Measurements from ENCODE around the gene PAPLN. TPM values are rescaled to one million over a fixed set of nuclear protein-coding genes. Genes with fewer than 3 reads are reported as not detected.

The PAPLN gene
- polyA plus RNA-seq, 1 donor, result 1.2 TPM

GRCh38 chr14:73261075-73261474, 23.8 kb downstream of the PAPLN start:
- no peak for DNase-seq (ENCODE audit: low read depth)

GRCh38 chr14:73261520-73262426, 24.5 kb downstream of the PAPLN start:
- no peak for DNase-seq (ENCODE audit: low read depth)

DNA sequence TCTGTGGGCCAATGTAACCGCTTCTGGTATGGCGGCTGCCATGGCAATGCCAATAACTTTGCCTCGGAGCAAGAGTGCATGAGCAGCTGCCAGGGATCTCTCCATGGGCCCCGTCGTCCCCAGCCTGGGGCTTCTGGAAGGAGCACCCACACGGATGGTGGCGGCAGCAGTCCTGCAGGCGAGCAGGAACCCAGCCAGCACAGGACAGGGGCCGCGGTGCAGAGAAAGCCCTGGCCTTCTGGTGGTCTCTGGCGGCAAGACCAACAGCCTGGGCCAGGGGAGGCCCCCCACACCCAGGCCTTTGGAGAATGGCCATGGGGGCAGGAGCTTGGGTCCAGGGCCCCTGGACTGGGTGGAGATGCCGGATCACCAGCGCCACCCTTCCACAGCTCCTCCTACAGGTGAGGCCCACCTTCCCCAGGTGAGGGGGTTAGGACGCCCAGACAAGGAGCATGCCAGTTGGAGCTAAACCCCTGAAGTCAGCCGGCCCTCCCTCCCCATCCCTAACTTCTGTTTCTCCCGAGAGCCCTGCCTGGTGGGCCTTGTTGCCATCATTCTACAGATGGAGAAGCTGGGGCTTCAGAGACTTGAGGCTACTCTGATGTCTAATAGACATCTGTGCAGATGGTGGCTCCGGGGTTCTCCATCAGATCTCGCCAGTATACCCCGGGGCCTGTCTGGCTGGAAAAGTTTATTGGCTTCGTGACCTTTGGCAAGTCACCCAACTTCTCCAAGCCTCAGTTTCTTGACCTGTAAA, 25.3 kb downstream of the PAPLN start:
- no peak for DNase-seq (ENCODE audit: low read depth)

- DNase-seq (ENCODE audit: low read depth), result no peak
These were observed 26.3 kb downstream of the PAPLN start for GRCh38 chr14:73263606-73264005.

- DNase-seq (ENCODE audit: low read depth), result no peak
These were observed 27.0 kb downstream of the PAPLN start for GRCh38 chr14:73264080-73264884.

GRCh38 chr14:73264885-73265720, 27.8 kb downstream of the PAPLN start:
- DNase-seq (ENCODE audit: low read depth), result no peak

GRCh38 chr14:73265721-73266046, 28.4 kb downstream of the PAPLN start:
- no peak for DNase-seq (ENCODE audit: low read depth)

DNA sequence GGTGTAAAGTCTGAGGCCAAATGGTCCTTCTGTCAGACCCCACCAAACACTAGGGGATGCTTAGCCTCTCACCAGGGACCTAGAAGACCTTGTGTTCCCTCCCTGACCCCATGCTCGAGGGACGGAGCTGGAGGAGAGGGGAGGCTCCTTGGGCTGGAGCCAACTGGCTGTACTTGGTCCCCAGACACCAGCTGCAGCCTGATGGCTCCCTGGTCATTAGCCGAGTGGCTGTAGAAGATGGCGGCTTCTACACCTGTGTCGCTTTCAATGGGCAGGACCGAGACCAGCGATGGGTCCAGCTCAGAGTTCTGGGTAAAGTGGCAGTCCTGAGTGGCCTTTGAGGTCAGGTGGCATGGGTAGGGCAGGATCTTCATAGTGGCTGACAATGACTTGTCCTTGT, 29.0 kb downstream of the PAPLN start:
- no peak for DNase-seq (ENCODE audit: low read depth)

- DNase-seq (ENCODE audit: low read depth), result no peak
These were observed 30.2 kb downstream of the PAPLN start for GRCh38 chr14:73267474-73267873.

- DNase-seq (ENCODE audit: low read depth), result no peak
These were observed 32.6 kb downstream of the PAPLN start for GRCh38 chr14:73269729-73270531.

DNA sequence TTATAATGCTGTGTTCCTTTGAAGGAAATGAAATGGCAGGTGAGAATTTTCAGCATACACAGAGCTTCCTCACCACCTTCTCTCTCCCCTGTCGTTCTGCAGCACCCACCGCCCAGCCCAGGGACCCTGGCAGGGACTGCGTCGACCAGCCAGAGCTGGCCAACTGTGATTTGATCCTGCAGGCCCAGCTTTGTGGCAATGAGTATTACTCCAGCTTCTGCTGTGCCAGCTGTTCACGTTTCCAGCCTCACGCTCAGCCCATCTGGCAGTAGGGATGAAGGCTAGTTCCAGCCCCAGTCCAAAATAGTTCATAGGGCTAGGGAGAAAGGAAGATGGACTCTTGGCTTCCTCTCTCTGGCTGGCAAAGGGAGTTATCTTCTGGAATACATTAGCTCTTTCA, 35.1 kb downstream of the PAPLN start:
- DNase-seq (ENCODE audit: low read depth), result no peak

DNA sequence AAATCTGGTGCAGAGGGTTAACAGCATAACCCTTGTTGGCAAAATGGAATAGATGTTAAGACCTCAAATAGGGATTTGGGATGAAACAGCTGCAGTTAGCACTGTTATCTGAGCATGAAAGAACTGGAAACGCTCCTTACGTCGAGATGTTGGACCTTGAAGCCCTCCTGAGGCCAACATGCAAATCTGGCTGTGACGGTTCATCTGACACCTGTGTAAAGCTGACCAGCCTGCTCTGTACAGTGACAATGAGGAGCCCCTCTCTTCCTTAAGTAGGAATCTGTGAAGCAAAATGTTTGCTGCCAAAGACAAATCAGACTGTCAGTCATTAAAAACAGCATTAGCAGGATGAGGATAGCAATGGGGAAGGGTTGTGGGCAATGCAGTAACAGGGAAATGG, 36.5 kb downstream of the PAPLN start:
- no peak for DNase-seq (ENCODE audit: low read depth)

GRCh38 chr14:73276836-73277235, 39.5 kb downstream of the PAPLN start:
- no peak for DNase-seq (ENCODE audit: low read depth)

- DNase-seq (ENCODE audit: low read depth), result no peak
These were observed 40.1 kb downstream of the PAPLN start for GRCh38 chr14:73277376-73277775.

GRCh38 chr14:73280903-73281302, 43.6 kb downstream of the PAPLN start:
- DNase-seq (ENCODE audit: low read depth), result no peak

DNA sequence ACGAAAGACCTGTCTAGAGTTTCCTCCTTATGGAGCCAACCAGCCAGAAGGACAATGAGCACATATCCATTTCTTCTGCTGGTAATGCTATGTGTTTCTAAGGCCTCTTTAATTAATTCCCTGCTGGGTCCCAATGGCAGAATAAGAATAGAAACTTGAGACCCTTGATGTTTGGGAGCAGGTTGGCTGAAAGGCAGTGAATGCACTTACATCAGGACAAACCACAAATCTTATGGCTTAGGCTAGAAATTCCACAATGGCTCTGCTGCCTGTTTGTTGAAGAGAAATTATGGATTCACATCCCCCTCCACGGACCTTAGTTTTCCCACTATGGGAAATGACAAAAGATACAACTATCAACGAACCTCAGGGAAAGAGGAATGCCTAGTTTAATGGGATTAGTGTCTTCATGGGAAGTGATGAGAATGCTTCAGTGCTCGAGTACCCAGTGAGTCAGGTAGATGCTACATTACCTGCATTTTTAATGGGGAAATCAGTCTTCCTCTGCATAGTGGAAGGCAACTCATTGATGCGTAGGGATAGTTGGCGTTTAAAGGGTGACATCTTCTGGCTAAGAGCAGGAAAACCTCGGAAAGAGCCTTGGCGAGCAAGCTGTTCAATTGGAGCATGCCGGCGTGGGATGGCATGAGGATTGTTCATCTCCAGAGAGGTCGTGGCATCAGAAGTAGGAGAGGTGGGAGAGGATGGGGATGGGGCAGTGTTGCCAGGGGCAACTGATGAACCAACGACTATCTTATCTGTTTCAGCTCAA, 46.5 kb downstream of the PAPLN start:
- no peak for DNase-seq (ENCODE audit: low read depth)

DNA sequence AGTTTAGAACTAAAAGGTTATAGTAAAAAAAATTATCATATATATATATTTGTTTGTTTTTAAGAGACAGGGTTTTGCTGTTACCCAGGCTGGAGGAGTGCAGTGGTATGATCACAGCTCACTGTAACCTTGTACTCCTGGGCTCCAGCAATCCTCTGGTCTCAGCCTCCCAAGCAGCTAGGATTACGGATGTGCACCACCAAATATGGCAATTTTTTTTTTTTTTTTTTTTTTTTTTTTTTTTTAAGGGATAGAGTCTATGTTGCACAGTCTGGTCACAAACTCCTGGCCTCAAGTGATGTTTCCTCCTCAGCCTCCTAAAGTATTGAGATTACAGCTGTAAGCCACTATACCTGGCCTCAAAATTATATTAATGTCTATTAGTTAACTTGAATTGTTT, 48.7 kb downstream of the PAPLN start:
- DNase-seq (ENCODE audit: low read depth), result no peak

GRCh38 chr14:73286598-73286997, 49.3 kb downstream of the PAPLN start:
- no peak for DNase-seq (ENCODE audit: low read depth)

- no peak for DNase-seq (ENCODE audit: low read depth)
These were observed 49.8 kb downstream of the PAPLN start for GRCh38 chr14:73287071-73287470.

DNA sequence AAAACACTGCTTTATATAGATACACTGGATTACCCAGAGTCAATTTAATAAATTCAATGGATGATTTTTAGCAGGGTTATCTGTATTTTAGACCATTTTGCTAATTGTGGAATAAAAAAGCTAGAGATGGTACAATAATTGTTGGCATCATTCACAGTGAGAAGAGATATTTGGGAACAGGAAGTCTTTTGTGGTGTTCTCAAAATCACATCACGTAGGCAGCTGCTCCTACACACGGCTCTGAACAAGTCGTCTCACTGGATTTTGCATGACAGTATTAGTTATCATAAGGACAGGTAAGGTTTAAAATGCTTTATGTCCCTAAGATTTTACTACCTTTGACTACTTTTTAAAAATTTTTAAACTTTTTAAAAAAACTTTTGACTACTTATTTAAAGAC, 52.0 kb downstream of the PAPLN start:
- DNase-seq (ENCODE audit: low read depth), result no peak
